EH (cell line): ENCODE results near the gene TSPEAR.

Source experiments
- DNase-seq: peaks from one replicate; pipeline ENCODE4 v3.0.0-alpha.2; 2015; ENCODE audit warnings: low read depth

The TSPEAR gene

DNA sequence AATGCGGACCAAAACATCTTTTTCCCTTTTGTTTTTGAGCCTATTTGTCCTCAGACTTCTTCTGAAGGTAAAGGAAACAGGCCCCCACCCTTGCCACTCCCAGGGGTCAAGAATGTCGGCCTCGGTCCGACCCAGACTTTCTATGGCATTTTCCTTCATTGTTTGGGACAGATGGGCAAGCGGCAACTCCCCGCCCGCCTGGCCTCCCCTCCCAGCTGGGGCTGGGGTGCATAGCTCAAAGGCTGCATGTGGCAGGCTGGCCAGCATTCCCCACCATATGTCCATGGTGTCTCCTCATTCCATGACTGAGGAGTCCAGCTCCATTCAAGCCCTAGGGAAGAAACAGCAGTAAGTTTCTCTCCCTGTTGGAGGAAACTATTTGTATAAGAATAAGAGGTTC is 29.4 kb upstream of the TSPEAR start:
- DNase-seq = no peak

DNA sequence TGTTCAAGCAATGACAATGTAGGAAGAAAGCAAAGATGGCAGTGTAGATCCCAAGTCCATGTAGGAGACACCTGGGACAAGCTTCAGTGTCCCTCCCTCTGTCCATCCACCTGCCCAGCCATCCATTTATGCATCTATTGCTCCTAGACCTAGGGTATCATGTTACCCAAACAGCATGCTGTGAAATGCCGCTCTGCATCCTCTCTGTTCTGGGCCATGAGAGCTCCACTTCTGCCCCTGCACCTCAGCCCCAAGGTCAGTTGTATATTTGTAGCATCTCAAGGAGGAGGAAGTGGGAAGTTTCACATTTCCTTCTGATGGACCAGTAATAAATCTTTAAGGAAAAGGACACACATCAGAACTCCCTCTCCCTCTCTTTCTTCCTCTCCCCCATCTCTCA is 27.9 kb upstream of the TSPEAR start:
- no peak for DNase-seq

DNA sequence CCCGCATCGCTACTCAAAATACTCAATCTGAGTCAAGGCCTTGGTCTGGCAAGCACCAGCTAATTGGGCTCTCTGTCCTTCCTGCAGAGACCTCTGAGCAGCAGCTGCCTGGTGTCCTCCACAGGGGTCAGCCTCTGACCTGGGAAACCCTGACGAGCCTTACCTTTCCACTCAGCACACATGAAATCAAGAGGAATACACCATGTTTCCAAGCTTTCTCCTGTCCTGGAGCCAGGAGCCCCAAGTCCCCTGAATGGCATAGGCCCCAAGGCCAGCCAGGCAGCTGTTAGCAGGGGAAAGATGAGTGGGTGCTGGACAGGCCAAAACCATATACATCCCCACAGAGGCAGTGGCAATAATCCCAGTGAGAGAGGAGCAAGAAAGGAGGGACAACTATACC is 27.2 kb upstream of the TSPEAR start:
- DNase-seq = no peak

DNA sequence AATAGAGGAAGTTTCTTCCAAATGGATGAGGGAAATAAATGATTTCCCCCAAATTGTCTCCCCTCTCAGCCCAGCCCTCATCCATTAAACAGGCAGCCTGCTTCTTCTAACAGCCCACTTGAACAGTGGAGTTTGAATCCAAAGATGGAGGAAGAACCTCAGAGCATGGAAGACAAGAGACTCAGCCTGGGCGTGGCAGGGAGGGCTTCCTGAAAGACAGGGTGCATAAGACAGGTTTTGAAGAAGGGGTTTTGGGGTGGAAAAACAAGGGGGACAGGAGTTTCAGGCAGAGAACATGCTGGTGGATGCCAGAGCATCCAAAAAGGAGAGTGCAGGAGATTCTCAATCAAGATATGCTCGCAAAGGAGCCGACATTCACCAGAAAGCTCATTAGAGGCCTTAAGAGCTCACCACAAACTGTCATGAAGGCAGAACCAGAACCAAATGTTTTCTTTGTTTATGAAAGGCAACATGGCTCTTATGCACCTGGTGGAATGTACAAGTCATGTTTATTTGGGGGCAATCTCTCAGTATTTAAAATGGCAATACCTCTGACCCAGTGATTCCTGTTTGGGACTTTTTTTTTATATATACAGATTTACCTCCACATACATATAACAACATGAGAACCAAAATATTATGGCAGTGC is 26.5 kb upstream of the TSPEAR start:
- DNase-seq = no peak

DNA sequence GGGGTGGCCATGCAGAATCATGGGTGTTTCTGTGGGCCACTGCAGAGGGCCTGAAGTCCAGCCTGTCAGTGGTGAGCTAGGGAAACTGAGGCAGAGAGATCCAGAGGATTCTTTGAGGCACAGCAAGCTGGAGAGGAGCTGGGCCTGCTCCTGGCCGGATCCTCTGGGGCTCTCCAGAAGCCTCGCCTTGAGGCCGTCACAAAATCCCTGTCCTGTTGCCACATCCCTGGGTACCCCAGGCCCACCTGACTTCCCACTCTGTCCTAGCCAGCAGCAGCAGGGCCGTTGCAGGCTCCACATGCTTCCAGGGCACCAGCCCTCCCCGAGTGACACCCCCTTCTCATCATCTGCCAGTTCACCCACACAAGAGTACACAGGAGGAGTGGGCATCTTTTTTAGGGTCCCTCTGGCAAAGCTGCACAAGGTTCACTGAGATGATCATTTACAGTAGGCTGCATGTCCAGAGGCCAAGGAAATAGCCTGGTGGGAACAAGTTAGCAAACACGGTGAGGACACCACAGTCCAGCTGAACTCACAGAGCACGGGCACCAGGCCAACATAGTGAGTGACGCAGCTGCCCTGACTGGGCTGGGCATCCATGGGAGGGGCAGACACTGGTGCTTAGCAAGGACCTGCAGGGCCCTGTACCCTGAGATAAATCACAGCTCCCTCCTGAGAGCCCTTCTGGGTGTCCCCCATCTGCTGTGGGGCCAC is 25.1 kb upstream of the TSPEAR start:
- DNase-seq = no peak

DNA sequence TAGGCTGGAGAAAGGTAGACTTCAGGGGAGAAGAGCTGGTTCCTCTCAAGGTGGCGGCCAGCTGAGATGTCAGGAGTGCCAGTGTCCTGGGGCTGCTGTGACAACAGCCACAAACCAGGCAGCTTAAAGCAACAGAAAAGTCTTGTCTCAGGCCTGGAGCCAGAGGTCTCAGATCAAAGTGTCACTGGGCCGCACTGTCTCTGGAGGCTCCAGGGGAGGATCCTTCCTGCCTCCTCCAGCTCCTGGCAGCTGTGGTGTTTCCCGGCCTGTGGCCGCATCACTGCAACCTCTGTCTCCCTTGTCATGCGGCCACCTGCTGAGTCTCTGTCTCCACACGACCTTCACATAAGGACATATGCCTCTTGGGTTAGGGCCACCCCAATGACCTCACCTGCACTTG is 24.4 kb upstream of the TSPEAR start:
- no peak for DNase-seq

DNA sequence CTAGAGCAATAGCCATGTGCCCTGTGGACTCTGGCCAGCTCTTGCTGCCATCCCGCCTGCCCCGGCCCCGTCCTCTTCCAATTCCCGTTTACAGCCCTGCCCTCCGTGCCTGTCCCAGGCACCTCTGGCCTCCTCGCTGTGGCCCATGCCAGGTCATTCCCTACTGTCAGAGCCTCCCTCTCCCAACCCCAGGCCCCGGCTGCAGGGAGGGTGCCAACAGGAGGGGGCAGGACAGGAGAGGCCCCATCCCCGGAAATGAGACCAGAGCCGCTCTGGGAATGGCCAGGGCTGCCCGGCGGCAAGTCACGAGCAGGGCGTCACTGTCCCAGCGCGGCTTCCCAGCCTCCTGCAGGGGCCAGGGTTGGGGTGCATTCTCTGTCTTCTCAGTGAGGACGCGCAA is 23.5 kb upstream of the TSPEAR start:
- DNase-seq = no peak

DNA sequence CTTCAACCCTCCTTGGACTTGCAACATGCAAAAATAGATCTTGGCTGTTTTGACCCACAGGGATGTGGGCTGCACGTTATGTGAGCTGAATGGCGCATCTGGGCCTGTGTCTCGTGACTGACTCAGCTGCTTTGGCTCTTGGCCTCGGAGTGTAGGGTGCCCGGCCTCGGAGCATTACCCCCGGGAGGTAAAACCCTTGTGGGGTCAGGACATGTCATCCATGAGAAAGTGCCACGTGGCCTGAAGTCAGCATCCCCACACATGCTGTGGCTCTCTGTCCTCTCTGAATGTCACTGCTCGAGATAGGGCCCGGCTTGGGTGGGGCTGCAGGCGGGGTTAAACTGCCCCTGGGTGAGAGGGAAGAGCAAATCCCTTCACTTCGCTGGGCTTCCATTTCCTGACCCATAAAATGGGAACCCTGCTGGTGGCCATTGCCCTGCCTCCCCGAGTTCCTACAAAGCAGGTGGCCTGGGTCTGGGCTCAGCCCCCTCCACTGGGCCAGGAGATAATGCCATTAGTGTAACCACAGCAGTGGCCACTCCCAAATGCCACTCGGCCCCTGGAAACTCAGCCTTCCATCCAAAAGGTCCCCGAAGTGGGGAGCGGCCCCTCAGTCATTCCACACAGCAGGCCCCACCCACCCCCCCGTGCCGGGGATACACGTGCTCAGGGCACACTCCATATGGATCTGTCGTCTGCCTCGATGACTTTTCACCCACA is 22.8 kb upstream of the TSPEAR start:
- peak; percentile 9 for DNase-seq

DNA sequence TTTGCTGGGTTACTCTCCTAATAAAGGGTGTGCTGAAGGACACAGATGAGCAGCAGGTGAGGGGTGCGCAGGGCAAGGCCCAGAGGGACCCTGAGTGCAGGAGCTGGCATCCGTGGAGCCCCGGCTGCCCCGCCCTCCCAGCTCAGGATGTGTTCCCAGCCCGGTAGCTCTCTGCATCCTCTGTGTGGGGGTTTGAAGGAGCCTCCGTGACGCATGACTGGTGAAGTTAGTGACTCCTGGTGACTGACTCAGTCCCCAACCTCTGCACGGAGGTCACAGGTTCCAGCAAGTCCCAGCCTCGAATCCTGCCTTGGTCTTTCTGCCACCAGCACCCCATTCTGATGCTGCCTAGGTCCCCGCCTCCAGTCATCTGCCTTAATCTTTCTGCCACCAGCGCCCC is 21.6 kb upstream of the TSPEAR start:
- no peak for DNase-seq

DNA sequence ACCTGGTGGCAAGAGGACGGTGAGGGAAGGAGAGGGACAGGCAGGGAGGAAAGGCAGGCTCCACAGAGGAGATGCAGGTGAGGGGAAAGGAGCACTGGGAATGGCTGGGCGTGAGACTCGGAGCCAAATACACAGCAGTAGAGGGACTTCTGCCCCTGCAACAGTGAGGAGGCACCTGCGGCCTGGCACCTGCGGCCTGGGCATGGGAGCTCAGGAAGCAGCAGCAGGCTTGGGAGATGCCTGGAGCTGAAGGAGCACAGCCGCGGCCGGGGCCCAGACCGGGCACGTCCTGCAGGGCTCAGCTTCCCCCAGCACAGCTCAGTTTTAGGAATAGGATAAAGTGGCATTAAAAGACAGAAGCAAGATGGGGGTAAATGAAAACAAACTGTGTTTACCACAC is 20.9 kb upstream of the TSPEAR start:
- DNase-seq = no peak

DNA sequence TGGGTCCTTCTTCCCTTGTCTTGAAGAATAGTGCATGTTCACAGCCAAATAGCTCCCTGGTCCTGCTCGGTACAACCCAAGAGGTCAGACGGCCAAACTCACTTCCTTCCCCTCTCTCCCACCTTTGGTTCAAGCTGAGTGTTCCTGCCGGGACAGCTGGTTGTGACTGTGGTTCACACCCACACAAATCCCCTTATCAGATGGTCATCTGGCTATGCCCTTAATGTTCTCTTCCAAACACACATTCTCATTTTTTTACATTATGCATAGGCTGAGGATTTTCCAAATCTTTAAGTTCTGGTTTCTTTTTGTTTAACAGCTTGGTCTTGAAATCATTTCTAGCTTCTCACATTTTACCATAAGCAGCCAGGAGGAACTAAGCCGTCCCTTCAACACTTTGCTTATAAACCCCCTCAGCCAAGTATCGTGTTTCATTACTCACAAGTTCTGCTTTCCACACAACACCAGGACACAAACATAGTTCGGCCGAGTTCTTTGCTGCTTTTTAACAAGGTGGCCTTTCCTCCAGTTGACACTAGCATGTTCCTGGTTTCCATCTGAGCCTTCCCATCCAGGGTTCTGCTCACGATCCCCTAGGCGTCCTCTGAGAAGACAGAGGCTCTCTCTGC is 19.7 kb upstream of the TSPEAR start:
- no peak for DNase-seq

DNA sequence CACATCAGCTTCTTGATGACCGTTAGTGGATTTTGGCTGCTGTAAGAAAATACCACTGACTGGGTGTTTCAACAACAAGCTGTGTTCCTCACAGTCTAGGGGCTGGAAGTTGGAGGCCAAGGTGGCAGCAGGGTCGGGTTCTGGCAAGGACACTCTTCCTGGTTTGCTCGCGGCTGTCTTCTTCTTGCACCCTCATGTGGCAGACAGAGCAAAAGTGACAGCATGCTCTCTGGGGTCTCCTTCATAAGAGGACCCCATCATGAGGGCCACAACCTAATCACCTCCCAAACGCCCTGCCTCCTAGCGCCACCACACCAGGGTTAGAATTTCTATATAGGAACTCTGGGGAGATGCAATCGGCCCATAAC is 18.6 kb upstream of the TSPEAR start:
- DNase-seq = no peak

DNA sequence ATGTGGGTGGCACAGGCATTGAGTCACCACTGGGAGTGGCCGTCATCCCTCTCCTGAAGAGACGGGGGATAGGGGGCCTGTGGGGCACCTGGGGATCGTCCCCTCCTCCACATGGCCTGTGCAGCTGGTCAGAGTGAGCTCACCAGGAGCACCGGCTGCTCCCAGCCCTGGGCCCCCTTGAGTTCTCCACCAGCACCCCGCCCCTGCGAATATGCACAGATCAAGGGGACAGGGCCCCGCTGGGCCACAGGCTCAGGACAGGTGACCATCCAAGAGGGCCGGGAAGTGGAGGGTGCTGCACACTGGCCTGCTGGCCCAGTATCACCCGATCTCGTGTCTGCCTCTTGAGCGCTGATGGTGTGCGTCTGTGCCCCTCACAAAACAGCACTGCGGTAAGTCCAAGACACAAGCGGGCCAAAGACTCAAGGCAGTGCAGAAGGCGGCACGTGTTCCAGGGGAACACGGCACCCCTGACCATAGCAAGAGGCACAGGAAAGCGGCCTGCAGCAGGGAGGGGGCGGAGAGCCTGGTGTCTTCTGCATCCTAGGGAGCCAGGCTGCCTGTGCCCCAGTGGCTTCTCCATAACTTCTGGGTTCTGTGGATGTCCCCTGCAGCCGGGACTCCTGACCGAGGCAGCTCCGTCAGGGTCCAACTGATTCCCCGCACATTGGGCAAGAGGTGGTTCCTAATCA is 18.1 kb upstream of the TSPEAR start:
- DNase-seq = no peak

DNA sequence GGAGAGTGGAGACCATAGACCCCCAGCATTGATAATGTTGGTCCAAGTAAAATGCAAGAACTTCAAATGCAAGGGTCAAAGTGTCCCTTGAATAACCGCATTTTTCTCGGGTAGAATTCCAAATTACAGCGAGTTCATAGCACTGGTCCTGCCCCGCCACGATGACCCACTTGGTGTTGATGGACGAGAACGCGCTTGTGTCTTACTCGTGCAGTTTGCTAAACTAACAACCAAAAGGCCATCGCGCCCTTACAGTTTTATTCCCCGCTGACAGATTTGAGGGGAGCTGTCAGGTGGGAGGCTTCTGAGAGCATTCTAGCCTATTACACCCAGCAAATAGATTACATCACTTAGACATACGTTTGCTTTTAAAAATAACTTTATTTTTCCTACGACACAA is 17.3 kb upstream of the TSPEAR start:
- DNase-seq = no peak

DNA sequence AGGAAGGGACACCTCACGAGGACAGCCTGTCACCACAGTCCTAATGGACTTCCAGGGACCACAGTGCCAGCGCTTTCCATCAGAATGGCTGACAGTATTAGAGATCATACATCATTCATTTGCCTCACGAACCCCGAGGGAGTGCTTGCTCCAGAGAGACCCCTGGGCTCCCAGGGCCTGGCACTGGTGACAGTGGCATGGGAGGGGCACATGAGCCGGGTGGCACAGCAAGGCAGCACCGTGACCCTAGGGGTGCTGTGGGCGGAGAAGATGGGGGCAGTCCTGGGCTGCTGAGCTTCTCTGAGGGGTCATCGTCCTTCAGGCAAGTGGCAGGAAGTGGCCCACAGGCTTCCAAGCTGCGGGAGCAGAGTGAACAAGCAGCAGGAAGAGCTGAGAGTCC is 16.4 kb upstream of the TSPEAR start:
- no peak for DNase-seq

DNA sequence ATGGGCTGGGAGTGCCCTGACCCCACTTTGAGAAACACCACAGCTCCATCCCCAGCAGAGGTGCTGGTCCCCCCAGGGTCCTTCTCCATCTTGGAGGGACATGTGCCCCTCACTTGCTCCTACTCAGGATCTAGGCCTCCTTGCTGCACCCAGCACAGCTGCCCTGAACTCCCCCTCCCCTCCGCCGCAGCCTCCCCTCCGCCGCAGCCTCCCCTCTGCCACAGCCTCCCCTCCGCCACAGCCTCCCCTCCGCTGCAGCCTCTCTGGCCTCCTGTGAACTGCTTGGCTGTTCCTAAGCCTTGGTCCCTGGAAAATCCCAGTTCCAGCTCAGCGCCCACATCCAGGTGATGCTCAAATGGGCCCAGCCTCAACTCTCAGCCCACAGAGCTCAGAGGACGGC is 15.9 kb upstream of the TSPEAR start:
- no peak for DNase-seq

DNA sequence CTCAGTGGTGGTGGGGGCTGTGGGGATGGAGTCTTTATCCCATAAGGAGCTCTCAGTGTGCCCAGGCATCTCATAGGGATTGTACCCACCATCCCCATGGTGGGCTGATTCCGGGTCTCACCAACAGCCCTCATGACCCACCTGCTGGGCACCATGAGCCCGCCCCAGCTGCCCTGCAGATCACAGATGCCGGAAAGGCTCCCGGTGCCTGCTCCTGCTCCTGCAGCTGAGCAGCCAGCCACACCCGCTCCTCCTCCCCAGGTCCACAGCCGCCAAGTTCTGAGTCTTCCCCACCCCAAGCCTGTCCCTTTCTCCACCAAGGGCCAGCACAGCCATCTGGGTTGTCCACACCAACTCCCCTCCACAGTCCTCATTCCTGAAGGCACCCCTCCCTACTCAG is 15.5 kb upstream of the TSPEAR start:
- no peak for DNase-seq

DNA sequence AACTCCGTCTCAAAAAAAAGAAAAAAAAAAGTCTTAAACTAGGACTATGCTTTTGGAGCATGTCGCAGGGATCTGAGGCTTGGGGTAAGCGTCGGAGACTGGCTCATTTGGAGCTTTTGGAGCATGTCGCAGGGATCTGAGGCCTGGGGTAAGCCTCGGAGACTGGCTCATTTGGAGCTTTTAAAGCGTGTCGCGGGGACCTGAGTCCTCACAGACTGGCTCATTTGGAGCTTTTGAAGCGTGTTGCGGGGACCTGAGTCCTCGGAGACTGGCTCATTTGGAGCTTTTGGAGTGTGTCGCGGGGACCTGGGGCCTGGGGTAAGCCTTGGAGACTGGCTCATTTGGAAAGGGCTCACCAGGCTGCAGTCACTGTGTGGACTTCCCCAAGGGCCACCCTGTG is 13.6 kb upstream of the TSPEAR start:
- no peak for DNase-seq

DNA sequence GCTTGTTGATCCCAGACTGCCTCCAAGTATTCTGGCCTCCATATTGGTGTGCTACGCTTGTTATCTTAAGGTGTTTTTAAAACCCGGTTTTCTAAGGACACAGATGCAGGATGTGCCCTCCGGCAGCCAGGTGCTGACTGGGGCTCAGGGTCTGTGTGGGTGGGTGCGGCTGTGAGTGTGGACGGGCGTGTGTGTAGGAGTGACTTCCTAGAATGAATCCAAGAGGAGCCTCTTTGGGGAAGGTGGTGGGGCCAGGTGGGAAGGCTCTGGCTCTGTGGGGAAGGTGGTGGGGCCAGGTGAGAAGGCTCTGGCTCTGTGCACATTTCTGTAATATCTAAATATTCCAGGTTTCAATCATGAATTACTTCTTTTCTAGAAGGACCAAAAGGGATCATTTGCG is 12.8 kb upstream of the TSPEAR start:
- no peak for DNase-seq

DNA sequence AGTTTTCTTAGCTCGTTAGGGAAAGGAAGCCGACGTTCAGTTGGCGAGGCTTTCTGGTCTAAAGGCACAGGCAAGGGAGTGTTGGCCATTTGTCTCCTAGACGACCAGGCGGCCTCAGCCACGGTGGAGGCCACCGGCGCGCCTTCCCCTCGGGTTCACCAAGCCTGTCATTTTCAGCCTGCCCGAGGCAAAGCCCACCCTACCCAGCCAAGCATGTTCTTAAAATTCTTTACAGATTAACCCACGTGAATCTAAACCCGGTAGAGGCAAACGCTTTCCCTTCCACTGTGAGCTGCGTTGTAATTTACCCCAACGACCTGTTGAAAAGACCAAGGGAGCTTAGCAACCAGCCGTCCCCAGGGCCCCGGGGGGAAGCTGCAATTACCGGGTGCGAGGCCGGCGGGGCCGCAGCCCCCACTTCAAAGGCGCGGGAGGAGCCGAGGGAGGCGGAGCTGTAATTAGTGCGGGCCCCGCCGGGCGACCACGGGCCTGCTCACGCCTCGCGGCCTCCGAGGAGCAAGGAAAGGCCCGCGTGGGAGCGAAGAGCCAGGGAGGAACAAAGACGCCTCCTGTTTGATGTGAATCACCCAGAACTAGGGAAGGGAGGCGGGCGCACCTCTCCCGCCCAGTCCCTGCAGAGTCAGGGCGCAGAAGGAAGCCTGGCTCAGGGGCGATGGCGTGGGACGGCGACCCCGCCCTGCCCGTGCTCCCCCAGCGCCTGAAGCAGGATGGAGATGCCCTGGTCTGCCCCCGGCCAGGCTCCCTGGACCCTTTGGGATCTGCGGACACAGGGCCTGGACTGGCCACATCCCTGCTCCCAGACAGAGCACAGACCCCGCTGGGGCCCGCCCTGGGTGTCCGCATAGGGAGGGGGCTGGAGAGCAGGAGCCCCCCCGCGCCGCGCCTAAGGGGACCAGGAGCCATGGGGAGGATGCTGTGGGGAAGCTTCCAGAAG is 12.1 kb upstream of the TSPEAR start:
- no peak for DNase-seq

DNA sequence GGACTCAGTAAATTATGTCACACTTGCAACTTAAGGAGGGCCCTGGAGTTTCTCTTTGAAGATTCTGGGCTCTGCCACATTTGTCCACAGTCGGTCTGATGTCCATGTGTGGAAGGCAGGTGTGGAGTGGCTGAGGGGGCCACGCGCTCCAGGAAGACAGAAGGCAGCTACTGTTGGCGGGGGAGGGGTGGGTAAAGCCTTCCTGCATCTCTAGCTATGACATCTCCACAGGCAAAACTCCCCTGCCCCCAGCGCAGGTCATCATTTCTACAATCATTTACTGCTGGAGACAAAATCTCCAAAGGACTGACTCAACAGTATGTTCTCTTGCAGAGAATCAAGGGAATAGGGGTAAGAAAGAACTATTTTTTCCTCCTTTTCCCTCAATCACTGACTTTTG is 11.4 kb upstream of the TSPEAR start:
- DNase-seq = no peak
